ENCODE results near the gene PLEKHG2.

DNA sequence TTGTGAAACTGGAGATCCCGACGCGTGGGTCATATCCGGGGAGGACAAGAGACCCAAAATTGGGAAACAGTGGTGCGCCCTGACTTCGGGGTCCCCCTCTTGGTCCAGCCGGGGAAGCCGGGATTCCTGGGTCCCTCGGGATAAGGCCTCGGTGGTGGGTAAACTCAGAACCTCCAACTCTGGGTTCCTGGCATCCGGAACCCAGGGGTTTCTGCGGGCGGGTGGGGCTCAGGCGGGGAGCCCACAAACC lies 5.1 kb upstream of the PLEKHG2 start:
- TF ChIP-seq, protein P1, sequence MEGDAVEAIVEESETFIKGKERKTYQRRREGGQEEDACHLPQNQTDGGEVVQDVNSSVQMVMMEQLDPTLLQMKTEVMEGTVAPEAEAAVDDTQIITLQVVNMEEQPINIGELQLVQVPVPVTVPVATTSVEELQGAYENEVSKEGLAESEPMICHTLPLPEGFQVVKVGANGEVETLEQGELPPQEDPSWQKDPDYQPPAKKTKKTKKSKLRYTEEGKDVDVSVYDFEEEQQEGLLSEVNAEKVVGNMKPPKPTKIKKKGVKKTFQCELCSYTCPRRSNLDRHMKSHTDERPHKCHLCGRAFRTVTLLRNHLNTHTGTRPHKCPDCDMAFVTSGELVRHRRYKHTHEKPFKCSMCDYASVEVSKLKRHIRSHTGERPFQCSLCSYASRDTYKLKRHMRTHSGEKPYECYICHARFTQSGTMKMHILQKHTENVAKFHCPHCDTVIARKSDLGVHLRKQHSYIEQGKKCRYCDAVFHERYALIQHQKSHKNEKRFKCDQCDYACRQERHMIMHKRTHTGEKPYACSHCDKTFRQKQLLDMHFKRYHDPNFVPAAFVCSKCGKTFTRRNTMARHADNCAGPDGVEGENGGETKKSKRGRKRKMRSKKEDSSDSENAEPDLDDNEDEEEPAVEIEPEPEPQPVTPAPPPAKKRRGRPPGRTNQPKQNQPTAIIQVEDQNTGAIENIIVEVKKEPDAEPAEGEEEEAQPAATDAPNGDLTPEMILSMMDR (IDR thresholded peaks at IDR 0.05 in 4 of 5, conservative IDR thresholded peaks at IDR 0.05 in 1 of 5), result no peak
- TF ChIP-seq POLR2A (IDR thresholded peaks at IDR 0.05), result no peak
